Peyer's patch (tissue), 4 donors: ENCODE results near the gene EYS. TPM values are rescaled to one million over a fixed set of nuclear protein-coding genes. Genes with fewer than 3 reads are reported as not detected.
"Not testable (repeated sequence)": the region's sequence is repeated elsewhere in the genome, so short reads cannot be mapped to it uniquely, and the experiment has no call there.

ENCODE experiments used
- DNase-seq, 3 donors: peaks; one replicate each; pipeline ENCODE4 v3.0.0-alpha.2; 2017 to 2019
- H3K27ac ChIP-seq, 4 donors: fragments of 200-600 bp; sonication (generic); one replicate each; pipeline ENCODE4 v1.5.1; 2016 to 2019
- H3K27me3 ChIP-seq, 2 donors: fragments of 200-600 bp; sonication (generic); one replicate each; pipeline ENCODE4 v1.5.1; 2019
- H3K36me3 ChIP-seq, 3 donors: fragments of 200-600 bp; sonication (generic); one replicate each; pipeline ENCODE4 v1.5.1; 2016 to 2019
- H3K4me1 ChIP-seq, 4 donors: fragments of 200-600 bp; sonication (generic); one replicate each; pipeline ENCODE4 v1.5.1; 2016 to 2019
- H3K4me3 ChIP-seq, 4 donors: fragments of 200-600 bp; sonication (generic); 1 replicate in 3 of 4; 2 replicates in 1 of 4; pipeline ENCODE4 v1.5.1; 2016 to 2019; ENCODE audit warnings: mild to moderate bottlenecking in 1 of 4
- H3K9me3 ChIP-seq, 4 donors: fragments of 200-600 bp; sonication (generic); one replicate each; pipeline ENCODE4 v1.5.1; 2016 to 2019; ENCODE audit warnings: mild to moderate bottlenecking in 1 of 4
- POLR2A ChIP-seq, 2 donors: fragments of 450-650 bp; IDR thresholded peaks; one replicate each; pipeline ENCODE4 v1.5.1; 2017; ENCODE audit warnings: antibody characterized with exemption in 2 of 2, mild to moderate bottlenecking in 2 of 2, moderate library complexity in 2 of 2
- total RNA-seq, 4 donors: library from RNA; depleted of rRNA; stranded (reverse); fragments of >200 nt; gene quantifications; one replicate each; pipeline ENCODE4 v1.1.0, GENCODE V29; 2016
- TF ChIP-seq, protein P1 (sequence below), 6 experiments: fragments of 450-650 bp in 4 of 6; fragments of 200-600 bp in 2 of 6; sonication (generic) in 1 of 6; IDR thresholded peaks; one replicate each; pipeline ENCODE4 v1.5.1; 2017 to 2019; ENCODE audit warnings: antibody characterized with exemption in 6 of 6, mild to moderate bottlenecking in 3 of 6, moderate library complexity in 1 of 6

EYS gene
- total RNA-seq, 4 donors from 2014 or later, result 0.13 to 1.5 (median 0.35) TPM; not detected in 1

DNA sequence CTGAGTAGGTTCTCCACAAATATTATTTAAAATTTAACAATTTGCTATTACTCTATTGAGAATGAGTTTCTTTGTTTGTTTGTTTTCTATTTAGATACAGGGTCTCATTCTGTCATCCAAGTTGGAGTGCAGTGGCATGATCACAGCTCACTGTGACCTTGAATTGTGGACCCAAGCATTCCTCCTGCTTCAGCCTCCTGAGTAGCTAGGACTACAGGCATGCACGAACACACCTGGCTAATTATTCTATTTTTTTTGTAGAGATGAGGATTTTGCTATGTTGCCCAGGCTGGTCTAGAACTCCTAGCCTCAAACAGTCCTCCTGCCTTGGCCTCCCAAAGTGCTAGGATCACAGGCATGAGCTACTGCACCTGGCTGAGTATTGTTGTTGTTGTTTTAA, 1949.2 kb downstream of the EYS start:
- TF ChIP-seq POLR2A (IDR thresholded peaks at IDR 0.05), result no peak
- TF ChIP-seq, protein P1, sequence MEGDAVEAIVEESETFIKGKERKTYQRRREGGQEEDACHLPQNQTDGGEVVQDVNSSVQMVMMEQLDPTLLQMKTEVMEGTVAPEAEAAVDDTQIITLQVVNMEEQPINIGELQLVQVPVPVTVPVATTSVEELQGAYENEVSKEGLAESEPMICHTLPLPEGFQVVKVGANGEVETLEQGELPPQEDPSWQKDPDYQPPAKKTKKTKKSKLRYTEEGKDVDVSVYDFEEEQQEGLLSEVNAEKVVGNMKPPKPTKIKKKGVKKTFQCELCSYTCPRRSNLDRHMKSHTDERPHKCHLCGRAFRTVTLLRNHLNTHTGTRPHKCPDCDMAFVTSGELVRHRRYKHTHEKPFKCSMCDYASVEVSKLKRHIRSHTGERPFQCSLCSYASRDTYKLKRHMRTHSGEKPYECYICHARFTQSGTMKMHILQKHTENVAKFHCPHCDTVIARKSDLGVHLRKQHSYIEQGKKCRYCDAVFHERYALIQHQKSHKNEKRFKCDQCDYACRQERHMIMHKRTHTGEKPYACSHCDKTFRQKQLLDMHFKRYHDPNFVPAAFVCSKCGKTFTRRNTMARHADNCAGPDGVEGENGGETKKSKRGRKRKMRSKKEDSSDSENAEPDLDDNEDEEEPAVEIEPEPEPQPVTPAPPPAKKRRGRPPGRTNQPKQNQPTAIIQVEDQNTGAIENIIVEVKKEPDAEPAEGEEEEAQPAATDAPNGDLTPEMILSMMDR (IDR thresholded peaks at IDR 0.05), result no peak
- Histone ChIP-seq H3K4me1 (no peaks in the 10 kb centered on the region), H3K27ac (no peak overlapping the region), H3K27me3 (no peaks in the 10 kb centered on the region), H3K36me3 (no peaks in the 10 kb centered on the region), H3K9me3 (peaks cover 0 to 7% (median 0%) of the 10 kb centered on the region in 4 donors), H3K4me3 (no peak overlapping the region)
- no peak for DNase-seq

DNA sequence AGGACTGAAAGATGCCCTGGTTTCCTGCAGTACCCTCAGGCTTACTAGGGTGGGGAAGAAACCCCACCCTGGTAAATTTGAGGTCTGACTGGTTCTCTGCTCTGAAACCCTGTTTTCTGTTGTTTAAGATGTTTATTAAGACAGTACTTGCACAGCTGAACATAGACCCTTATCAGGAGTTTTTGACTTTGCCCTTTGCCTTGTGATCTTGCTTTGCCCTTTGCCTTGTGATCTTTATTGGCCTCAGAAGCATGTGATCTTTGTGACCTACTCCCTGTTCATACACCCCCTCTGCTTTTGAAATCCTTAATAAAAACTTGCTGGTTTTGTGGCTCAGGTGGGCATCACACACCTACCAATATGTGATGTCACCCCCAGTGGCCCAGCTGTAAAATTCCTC, 1949.8 kb downstream of the EYS start:
- H3K9me3 ChIP-seq, H3K36me3 ChIP-seq, H3K4me3 ChIP-seq, H3K27ac ChIP-seq, DNase-seq, H3K27me3 ChIP-seq, H3K4me1 ChIP-seq: not testable (repeated sequence)

DNA sequence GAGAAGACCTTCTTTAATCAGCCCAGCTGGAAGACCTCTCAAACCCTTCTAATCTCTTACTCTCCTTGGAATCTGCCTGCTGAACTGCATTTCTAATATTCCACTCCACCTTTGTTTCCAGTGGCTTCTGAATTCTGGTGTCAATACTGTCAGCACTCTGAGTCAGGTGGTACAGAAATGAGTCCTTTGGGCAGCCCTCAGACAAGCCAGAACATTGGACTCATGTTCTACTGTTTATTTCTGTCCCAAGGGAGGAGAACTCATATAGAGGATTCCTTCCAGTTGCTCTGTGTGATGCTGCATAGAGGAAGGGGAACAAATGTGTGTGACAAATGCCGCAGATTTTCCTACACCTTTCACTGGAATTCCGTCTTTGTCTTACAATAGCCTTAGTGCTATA, 1956.6 kb downstream of the EYS start:
- Histone ChIP-seq H3K4me3 (no peak overlapping the region), H3K27ac (no peak overlapping the region), H3K27me3 (no peaks in the 10 kb centered on the region), H3K9me3 (no peaks in the 10 kb centered on the region), H3K4me1 (no peaks in the 10 kb centered on the region), H3K36me3 (no peaks in the 10 kb centered on the region)
- DNase-seq, result no peak
- TF ChIP-seq, protein P1 (IDR thresholded peaks at IDR 0.05), result no peak
- no peak for TF ChIP-seq POLR2A (IDR thresholded peaks at IDR 0.05)

DNA sequence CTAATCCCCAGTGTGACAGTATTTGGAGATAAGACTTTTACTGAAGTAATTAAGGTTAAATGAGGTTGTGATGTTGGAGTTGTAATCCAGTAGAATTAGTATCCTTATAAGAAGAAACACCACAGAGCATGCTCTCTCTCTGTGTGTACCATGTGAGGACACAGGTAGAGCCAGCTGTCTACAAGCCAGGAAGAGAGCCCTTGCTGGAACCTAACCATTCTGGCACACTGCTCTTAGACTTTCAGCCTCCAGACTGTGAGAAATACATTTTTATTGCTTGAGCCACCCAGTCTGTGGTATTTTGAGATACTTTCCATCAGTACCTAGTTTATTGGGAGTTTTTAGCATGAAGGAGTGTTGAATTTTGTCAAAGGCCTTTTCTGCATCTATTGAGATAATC, 1961.2 kb downstream of the EYS start:
- H3K9me3 ChIP-seq, result no peaks in the 10 kb centered on the region
- no peaks in the 10 kb centered on the region for H3K36me3 ChIP-seq
- no peak overlapping the region for H3K4me3 ChIP-seq
- TF ChIP-seq, protein P1 (IDR thresholded peaks at IDR 0.05), result no peak
- TF ChIP-seq POLR2A (IDR thresholded peaks at IDR 0.05), result no peak
- no peaks in the 10 kb centered on the region for H3K27me3 ChIP-seq
- no peak for DNase-seq
- H3K4me1 ChIP-seq, result no peaks in the 10 kb centered on the region
- no peak overlapping the region for H3K27ac ChIP-seq

DNA sequence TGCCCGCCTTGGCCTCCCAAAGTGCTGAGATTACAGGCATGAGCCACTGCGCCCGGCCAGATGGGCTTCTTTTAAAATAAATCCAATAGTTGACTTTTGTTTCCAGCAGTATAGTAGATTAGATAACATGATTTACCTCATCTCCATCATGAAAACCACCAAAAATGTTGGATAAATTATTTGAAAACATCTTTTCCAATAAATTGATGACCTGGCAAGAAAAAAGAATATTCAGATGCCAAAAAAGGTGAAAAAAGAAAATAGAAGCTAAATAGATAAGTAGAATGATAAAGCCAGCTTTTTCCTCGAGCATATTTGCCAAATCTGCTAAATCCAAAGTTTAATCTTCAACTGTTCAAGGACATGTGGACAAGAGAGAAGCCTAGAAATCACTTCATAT, 1962.2 kb downstream of the EYS start:
- Histone ChIP-seq H3K4me3 (no peak overlapping the region), H3K36me3 (no peaks in the 10 kb centered on the region), H3K27ac (no peak overlapping the region), H3K4me1 (no peaks in the 10 kb centered on the region), H3K27me3 (no peaks in the 10 kb centered on the region), H3K9me3 (no peaks in the 10 kb centered on the region)
- TF ChIP-seq, protein P1 (IDR thresholded peaks at IDR 0.05), result no peak
- no peak for TF ChIP-seq POLR2A (IDR thresholded peaks at IDR 0.05)
- no peak for DNase-seq

DNA sequence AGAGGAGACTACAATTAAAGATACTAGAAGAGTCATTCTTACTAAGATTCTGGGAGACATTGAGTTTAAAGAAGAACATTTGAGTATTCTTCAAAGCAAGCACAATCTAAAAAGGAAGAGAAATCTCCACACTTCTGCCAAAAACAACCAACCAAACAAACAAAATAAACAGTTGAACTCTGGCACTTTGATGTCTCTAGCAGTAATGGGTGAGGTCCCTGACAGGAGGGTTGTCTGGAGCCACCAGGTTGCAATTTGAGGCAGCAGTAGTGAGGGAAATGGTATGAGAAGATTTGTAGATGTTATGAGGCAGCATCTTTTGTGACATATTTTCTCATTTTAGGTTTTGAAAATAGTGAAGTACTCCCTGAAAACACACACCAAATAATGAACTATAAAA, 1963.3 kb downstream of the EYS start:
- Histone ChIP-seq H3K4me3 (no peak overlapping the region), H3K4me1 (no peaks in the 10 kb centered on the region), H3K36me3 (no peaks in the 10 kb centered on the region), H3K27me3 (no peaks in the 10 kb centered on the region), H3K27ac (no peak overlapping the region), H3K9me3 (no peaks in the 10 kb centered on the region)
- TF ChIP-seq, protein P1 (IDR thresholded peaks at IDR 0.05), result no peak
- TF ChIP-seq POLR2A (IDR thresholded peaks at IDR 0.05), result no peak
- no peak for DNase-seq
